SH-SY5Y (cell line): ENCODE measurements around the gene KRT85.

Experiments
- GATA2 ChIP-seq: IDR thresholded peaks from 2 replicates; pipeline ENCODE4 v1.6.1; 2011; ENCODE audit warnings: mild to moderate bottlenecking, low read depth, low read length
- GATA3 ChIP-seq: IDR thresholded peaks from 2 replicates; pipeline ENCODE4 v1.6.1; 2011; ENCODE audit warnings: low read depth, mild to moderate bottlenecking, low read length, moderate library complexity

DNA sequence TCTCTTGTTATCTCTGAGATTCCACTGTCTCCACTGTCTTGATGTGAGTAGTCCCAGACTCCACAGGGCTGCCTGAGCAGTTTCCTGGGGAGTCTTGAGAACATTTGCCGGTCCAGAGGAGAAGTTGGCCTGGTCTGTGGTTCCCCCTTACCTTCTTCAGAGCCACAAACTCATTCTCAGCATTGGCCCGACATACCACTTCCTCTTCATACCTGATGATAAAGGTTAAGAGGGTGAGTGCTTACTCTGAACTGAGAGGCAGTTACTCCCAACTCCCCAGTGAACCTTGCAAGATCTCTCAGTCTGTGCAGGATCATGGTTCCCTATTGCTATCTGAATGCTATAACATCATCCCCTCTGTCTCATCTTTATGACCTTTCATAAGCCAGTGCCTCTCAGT lies 15.6 kb upstream of the KRT85 start:
- TF ChIP-seq GATA3 (no peak), GATA2 (no peak)
